Activated CD4-positive, alpha-beta memory T cell treated with anti-CD3 and anti-CD28 coated beads for 36 hours (primary cell): ENCODE results near the gene SRPK3. TPM values are rescaled to one million over a fixed set of nuclear protein-coding genes. Genes with fewer than 3 reads are reported as not detected.

Source experiments
- CTCF ChIA-PET: fragments of 350-600 bp; sonication (Branson Sonifier 250); formaldehyde crosslinking; loops from one replicate; lab custom pipeline; 2021; ENCODE audit warnings: antibody characterized with exemption, inconsistent platforms; lab: Charles Lee
- POLR2A ChIA-PET: fragments of 350-600 bp; sonication (Branson Sonifier 250); formaldehyde crosslinking; loops from one replicate; lab custom pipeline; 2021; ENCODE audit warnings: antibody characterized with exemption; lab: Charles Lee
- DNase-seq: peaks from one replicate; pipeline ENCODE4 v3.0.0-alpha.2; 2020
- H3K27ac Mint-ChIP-seq: one replicate; pipeline ENCODE4 v1.8.0; 2021; ENCODE audit warnings: mixed read lengths
- H3K27me3 Mint-ChIP-seq: one replicate; pipeline ENCODE4 v1.8.0; 2021; ENCODE audit warnings: mixed read lengths
- H3K36me3 Mint-ChIP-seq: one replicate; pipeline ENCODE4 v1.8.0; 2021; ENCODE audit warnings: mixed read lengths
- H3K4me1 Mint-ChIP-seq: one replicate; pipeline ENCODE4 v1.8.0; 2021; ENCODE audit warnings: low read depth, mixed read lengths
- H3K4me3 Mint-ChIP-seq: one replicate; pipeline ENCODE4 v1.8.0; 2021; ENCODE audit warnings: mild to moderate bottlenecking, mixed read lengths
- H3K9me3 Mint-ChIP-seq: one replicate; pipeline ENCODE4 v1.8.0; 2021; ENCODE audit warnings: mixed read lengths
- intact Hi-C: fragments of 100-400 bp; cut with micrococcal nuclease; formaldehyde crosslinking; loops from one replicate; pipeline ENCODE4 v1.15.1; 2023
- total RNA-seq, 2 experiments: library from RNA; stranded (reverse); gene quantifications; one replicate each; pipeline ENCODE4 v1.2.3, GENCODE V29; 2021

Gene SRPK3
- total RNA-seq, 2 experiments from 2014 or later, result not detected

GRCh38 chrX:153774576-153775292, 6.1 kb upstream of the SRPK3 start:
- Mint-ChIP-seq H3K27ac (no peak overlapping the region), H3K36me3 (no peaks in the 10 kb centered on the region), H3K4me1 (no peaks in the 10 kb centered on the region), H3K4me3 (no peak overlapping the region), H3K9me3 (no peaks in the 10 kb centered on the region), H3K27me3 (peaks cover 2% of the 10 kb centered on the region)
- intact Hi-C loops, result no loop called here
- DNase-seq, result no peak
- POLR2A ChIA-PET, result no interaction called here
- CTCF ChIA-PET, result no interaction called here

- CTCF ChIA-PET, result no interaction called here
- Mint-ChIP-seq H3K36me3 (no peaks in the 10 kb centered on the region), H3K27ac (no peak overlapping the region), H3K9me3 (no peaks in the 10 kb centered on the region), H3K4me1 (peaks cover 3% of the 10 kb centered on the region), H3K27me3 (peaks cover 8% of the 10 kb centered on the region), H3K4me3 (no peak overlapping the region)
- POLR2A ChIA-PET, result no interaction called here
- intact Hi-C loops, result no loop called here
- DNase-seq, result no peak
Observed at GRCh38 chrX:153775293-153776119, 5.3 kb upstream of the SRPK3 start.

GRCh38 chrX:153776120-153776599, 4.7 kb upstream of the SRPK3 start:
- intact Hi-C loops, result no loop called here
- DNase-seq, result no peak
- POLR2A ChIA-PET, result no interaction called here
- Mint-ChIP-seq H3K4me1 (peaks cover 3% of the 10 kb centered on the region), H3K4me3 (no peak overlapping the region), H3K9me3 (no peaks in the 10 kb centered on the region), H3K27me3 (peaks cover 8% of the 10 kb centered on the region), H3K27ac (no peak overlapping the region), H3K36me3 (no peaks in the 10 kb centered on the region)
- CTCF ChIA-PET, result no interaction called here

GRCh38 chrX:153776611-153777045, 4.2 kb upstream of the SRPK3 start:
- no peaks in the 10 kb centered on the region for H3K9me3 Mint-ChIP-seq
- no peak for DNase-seq
- intact Hi-C loops, result no loop called here
- no peak overlapping the region for H3K27ac Mint-ChIP-seq
- peaks cover 8% of the 10 kb centered on the region for H3K27me3 Mint-ChIP-seq
- no peaks in the 10 kb centered on the region for H3K36me3 Mint-ChIP-seq
- CTCF ChIA-PET, result no interaction called here
- POLR2A ChIA-PET, result no interaction called here
- H3K4me1 Mint-ChIP-seq, result peaks cover 3% of the 10 kb centered on the region
- H3K4me3 Mint-ChIP-seq, result no peak overlapping the region

- CTCF ChIA-PET, result no interaction called here
- intact Hi-C loops, result no loop called here
- H3K36me3 Mint-ChIP-seq, result no peaks in the 10 kb centered on the region
- H3K4me3 Mint-ChIP-seq, result no peak overlapping the region
- H3K4me1 Mint-ChIP-seq, result peaks cover 3% of the 10 kb centered on the region
- POLR2A ChIA-PET, result no interaction called here
- H3K27ac Mint-ChIP-seq, result no peak overlapping the region
- H3K9me3 Mint-ChIP-seq, result no peaks in the 10 kb centered on the region
- H3K27me3 Mint-ChIP-seq, result peaks cover 8% of the 10 kb centered on the region
- DNase-seq, result no peak
Observed at GRCh38 chrX:153777261-153778090, 3.4 kb upstream of the SRPK3 start.

- peaks cover 3% of the 10 kb centered on the region for H3K4me1 Mint-ChIP-seq
- no peak overlapping the region for H3K4me3 Mint-ChIP-seq
- no peaks in the 10 kb centered on the region for H3K9me3 Mint-ChIP-seq
- H3K27ac Mint-ChIP-seq, result no peak overlapping the region
- DNase-seq, result no peak
- ChIA-PET CTCF (no interaction called here), POLR2A (no interaction called here)
- H3K36me3 Mint-ChIP-seq, result no peaks in the 10 kb centered on the region
- peaks cover 8% of the 10 kb centered on the region for H3K27me3 Mint-ChIP-seq
- intact Hi-C loops, result no loop called here
Observed at GRCh38 chrX:153778181-153778580, 2.7 kb upstream of the SRPK3 start.

- Mint-ChIP-seq H3K27ac (no peak overlapping the region), H3K27me3 (peaks cover 8% of the 10 kb centered on the region), H3K4me3 (no peak overlapping the region), H3K36me3 (no peaks in the 10 kb centered on the region), H3K9me3 (no peaks in the 10 kb centered on the region), H3K4me1 (peaks cover 3% of the 10 kb centered on the region)
- ChIA-PET POLR2A (no interaction called here), CTCF (no interaction called here)
- intact Hi-C loops, result no loop called here
- no peak for DNase-seq
Observed at GRCh38 chrX:153778684-153779101, 2.1 kb upstream of the SRPK3 start.

GRCh38 chrX:153779891-153780677, 757 bp upstream of the SRPK3 start:
- Mint-ChIP-seq H3K36me3 (no peaks in the 10 kb centered on the region), H3K9me3 (no peaks in the 10 kb centered on the region), H3K4me3 (no peak overlapping the region), H3K27ac (no peak overlapping the region), H3K27me3 (peaks cover 8% of the 10 kb centered on the region), H3K4me1 (peaks cover 3% of the 10 kb centered on the region)
- ChIA-PET POLR2A (no interaction called here), CTCF (no interaction called here)
- intact Hi-C loops, result no loop called here
- DNase-seq, result no peak

- Mint-ChIP-seq H3K4me3 (no peak overlapping the region), H3K36me3 (peaks cover 4% of the 10 kb centered on the region), H3K27me3 (peaks cover 8% of the 10 kb centered on the region), H3K27ac (no peak overlapping the region), H3K4me1 (peaks cover 3% of the 10 kb centered on the region), H3K9me3 (no peaks in the 10 kb centered on the region)
- ChIA-PET CTCF (no interaction called here), POLR2A (interaction anchor here (0.8 kb wide), 1 partner anchor 13 kb away, joined by 3 read pairs; the partner anchor contains the start of genes IDH3G and SSR4)
- intact Hi-C loops, result no loop called here
- no peak for DNase-seq
Observed at GRCh38 chrX:153781428-153782047, 697 bp downstream of the SRPK3 start.

- ChIA-PET POLR2A (interaction anchor here (0.8 kb wide), 1 partner anchor 12 kb away, joined by 3 read pairs; the partner anchor contains the start of genes IDH3G and SSR4), CTCF (no interaction called here)
- Mint-ChIP-seq H3K36me3 (peaks cover 4% of the 10 kb centered on the region), H3K27ac (no peak overlapping the region), H3K4me1 (peaks cover 3% of the 10 kb centered on the region), H3K27me3 (peaks cover 8% of the 10 kb centered on the region), H3K4me3 (no peak overlapping the region), H3K9me3 (no peaks in the 10 kb centered on the region)
- DNase-seq, result no peak
- intact Hi-C loops, result no loop called here
Observed at GRCh38 chrX:153782313-153782712, 1.5 kb downstream of the SRPK3 start.

- peaks cover 8% of the 10 kb centered on the region for H3K27me3 Mint-ChIP-seq
- intact Hi-C loops, result no loop called here
- H3K36me3 Mint-ChIP-seq, result peaks cover 4% of the 10 kb centered on the region
- peaks cover 3% of the 10 kb centered on the region for H3K4me1 Mint-ChIP-seq
- H3K4me3 Mint-ChIP-seq, result no peak overlapping the region
- H3K9me3 Mint-ChIP-seq, result no peaks in the 10 kb centered on the region
- CTCF ChIA-PET, result no interaction called here
- POLR2A ChIA-PET, result no interaction called here
- H3K27ac Mint-ChIP-seq, result no peak overlapping the region
- DNase-seq, result no peak
Observed at GRCh38 chrX:153782871-153783270, 2.0 kb downstream of the SRPK3 start.
